K562 (cell line): Measurements from ENCODE around the gene TRAPPC8. TPM values are rescaled to one million over a fixed set of nuclear protein-coding genes. Genes with fewer than 3 reads are reported as not detected.
A peak's percentile ranks its signal among the peaks of the same experiment; 100 is the strongest.

Experiments
- ATAC-seq: fragments of 200-7000 bp; cut with Tn5 transposase; 3 replicates; pipeline ENCODE4 v1.9.1; 2020; ENCODE audit warnings: moderate library complexity
- BruUV-seq: library from RNA; stranded (reverse); fragments of 400-500 nt; replicated peaks from 2 replicates; lab custom pipeline; 2021; lab: Mats Ljungman, UMichigan
- CTCF ChIA-PET: fragments of 300-600 bp; formaldehyde crosslinking; extraction: SDS; loops from one replicate; lab custom pipeline; 2021; ENCODE audit warnings: low intra/inter-chr PET ratio; lab: Yijun Ruan, JAX
- POLR2A ChIA-PET: fragments of 300-600, 350-650 bp; sonication (Branson Sonifier 250); formaldehyde crosslinking; extraction: SDS; loops from one replicate; lab custom pipeline; 2021; ENCODE audit warnings: antibody characterized with exemption, inconsistent platforms; lab: Yijun Ruan, JAX
- DNase-seq, 4 experiments: peaks; one replicate each; pipeline versions ENCODE4 v3.0.0 to v3.0.0-alpha.2; 2011 to 2018; ENCODE audit warnings: low spot score in 3 of 4, mixed read lengths in 3 of 4; ENCODE audit errors: extremely low read depth in 1 of 4
- FAIRE-seq: peaks from 2 replicates; lab custom pipeline; 2011; peaks lifted over from hg19 to GRCh38; lab: Jason Lieb, UNC
- H2AFZ ChIP-seq: 2 replicates; pipeline ENCODE4 v1.6.0; 2011; ENCODE audit warnings: low read depth, low read length, control low read depth, inconsistent platforms
- H3K27ac ChIP-seq: fragments of 200-600 bp; 3 replicates; pipeline ENCODE4 v1.8.0; 2011; ENCODE audit warnings: low read depth, mild to moderate bottlenecking, control low read depth, inconsistent platforms, low read length, moderate library complexity, mixed read lengths; ENCODE audit errors: extremely low read depth
- H3K27me3 ChIP-seq, 2 experiments: fragments of 300-600 bp in 1 of 2; 2 replicates in 1 of 2; 3 replicates in 1 of 2; pipeline versions ENCODE4 v1.6.0 to v1.8.0; 2011; ENCODE audit warnings: inconsistent platforms in 2 of 2, low read length in 2 of 2, mild to moderate bottlenecking in 1 of 2, mixed read lengths in 1 of 2, moderate library complexity in 1 of 2; ENCODE audit not compliant: control insufficient read depth in 2 of 2, insufficient read depth in 2 of 2
- H3K36me3 ChIP-seq: fragments of 300-600 bp; 3 replicates; pipeline ENCODE4 v1.8.0; 2011; ENCODE audit warnings: mild to moderate bottlenecking, low read length, inconsistent platforms; ENCODE audit not compliant: control insufficient read depth, insufficient read depth
- H3K4me1 ChIP-seq, 2 experiments: fragments of 200-600 bp in 1 of 2; replicated peaks in 1 of 2; 2 replicates in 1 of 2; 3 replicates in 1 of 2; pipeline versions ENCODE4 v1.5.1 to v1.8.0; 2011; ENCODE audit warnings: inconsistent platforms in 2 of 2, low read length in 2 of 2, mild to moderate bottlenecking in 1 of 2, mixed read lengths in 1 of 2, moderate library complexity in 1 of 2; ENCODE audit not compliant: control insufficient read depth in 2 of 2, insufficient read depth in 2 of 2
- H3K4me2 ChIP-seq: 2 replicates; pipeline ENCODE4 v1.6.1; 2011; ENCODE audit warnings: low read length, control low read depth, inconsistent platforms, mixed read lengths; ENCODE audit not compliant: insufficient read depth
- H3K4me3 ChIP-seq: fragments of 200-600 bp; sonication (generic), shearing (Covaris generic); 2 replicates; pipeline ENCODE4 v1.5.1; 2016; ENCODE audit warnings: control low read depth, inconsistent platforms
- H3K79me2 ChIP-seq: fragments of 200-600 bp; 3 replicates; pipeline ENCODE4 v1.8.0; 2011; ENCODE audit warnings: low read length, inconsistent platforms; ENCODE audit not compliant: control insufficient read depth, insufficient read depth
- H3K9ac ChIP-seq, 2 experiments: 2 replicates each; pipeline versions ENCODE4 v1.6.0 to v1.6.1; 2011; ENCODE audit warnings: low read depth in 2 of 2, low read length in 2 of 2, control low read depth in 1 of 2, inconsistent platforms in 1 of 2, mild to moderate bottlenecking in 1 of 2, mixed read lengths in 1 of 2; ENCODE audit not compliant: insufficient read depth in 1 of 2
- H3K9me1 ChIP-seq: one replicate; pipeline ENCODE4 v1.6.0; 2011; ENCODE audit warnings: inconsistent platforms, mild to moderate bottlenecking, low read length, moderate library complexity; ENCODE audit not compliant: control insufficient read depth, insufficient read depth
- H3K9me3 ChIP-seq: replicated peaks from 2 replicates; pipeline ENCODE4 v1.5.1; 2011; ENCODE audit warnings: low read depth, low read length, inconsistent platforms; ENCODE audit not compliant: control insufficient read depth, insufficient read depth
- H4K20me1 ChIP-seq: replicated peaks from 2 replicates; pipeline ENCODE4 v1.6.1; 2011; ENCODE audit warnings: low read length, inconsistent platforms, mixed read lengths; ENCODE audit not compliant: control insufficient read depth, insufficient read depth
- CBFA2T2 ChIP-seq: fragments of 450-650 bp; conservative IDR thresholded peaks from 2 replicates; pipeline ENCODE4 v1.6.1; 2017; ENCODE audit warnings: mild to moderate bottlenecking
- CBFA2T3 ChIP-seq: fragments of 450-650 bp; IDR thresholded peaks from 2 replicates; pipeline ENCODE4 v1.6.1; 2017
- COPS2 ChIP-seq: fragments of 450-650 bp; conservative IDR thresholded peaks from 2 replicates; pipeline ENCODE4 v1.6.1; 2016; ENCODE audit warnings: mild to moderate bottlenecking, moderate library complexity
- GABPB2 ChIP-seq: fragments of 250-450 bp; sonication (Bioruptor Pico); conservative IDR thresholded peaks from 2 replicates; pipeline ENCODE4 v1.5.1; 2021; ENCODE audit warnings: mild to moderate bottlenecking
- KDM1A ChIP-seq, 2 experiments: fragments of 450-650 bp; IDR thresholded peaks; 2 replicates each; pipeline ENCODE4 v1.6.1; 2016; ENCODE audit warnings: mild to moderate bottlenecking in 2 of 2
- KLF16 ChIP-seq: IDR thresholded peaks from 2 replicates; pipeline ENCODE4 v1.6.1; 2016; ENCODE audit warnings: antibody characterized with exemption
- NR4A1 ChIP-seq, 2 experiments: fragments of 250-450 bp in 1 of 2; fragments of 450-650 bp in 1 of 2; sonication (Bioruptor Pico) in 1 of 2; IDR thresholded peaks; 2 replicates each; pipeline versions ENCODE4 v1.4.0 to v1.6.1; 2016 to 2020; ENCODE audit warnings: mild to moderate bottlenecking in 2 of 2, missing compliant biosample characterization in 1 of 2, missing genetic modification characterization in 1 of 2, moderate library complexity in 1 of 2
- SMARCA4 ChIP-seq: fragments of 450-650 bp; IDR thresholded peaks from 2 replicates; pipeline ENCODE4 v1.6.1; 2016
- ZNF316 ChIP-seq: fragments of 450-650 bp; IDR thresholded peaks from 2 replicates; pipeline ENCODE4 v1.6.1; 2016
- WGBS: fragments of 100-300 bp; shearing (Covaris generic); methylation state at CpG from one replicate; pipeline ENCODE4 v1.1.6; 2016; ENCODE audit warnings: low coverage, mixed read lengths; ENCODE audit not compliant: insufficient coverage; ENCODE audit errors: missing lambda C conversion rate; 5-methylcytosine and 5-hydroxymethylcytosine counted together
- in situ Hi-C: fragments of 300-500 bp; cut with MboI; formaldehyde crosslinking; loops from 4 replicates; pipeline ENCODE4 v1.15.0; 2018; ENCODE audit warnings: inconsistent platforms, mixed read lengths
- intact Hi-C: fragments of 100-400 bp; cut with micrococcal nuclease; formaldehyde crosslinking; loops from 2 replicates; pipeline ENCODE4 v1.14.2; 2022
- polyA plus RNA-seq, 8 experiments: library from polyadenylated mRNA; depleted of rRNA in 4 of 8; stranded (reverse) in 5 of 8; unstranded in 3 of 8; fragments of >200 nt; fragmentation: Nextera tagmentation in 2 of 8; fragmentation: Illumina TruSeq in 1 of 8; extraction: Ambion mirVana in 2 of 8; extraction: Trizol in 1 of 8; gene quantifications; 2 replicates each; pipeline versions ENCODE4 v1.2.1 to v1.2.3, GENCODE V29; 2011 to 2014; ENCODE audit warnings: inconsistent platforms in 1 of 8, missing spikeins in 1 of 8
- total RNA-seq, 7 experiments: library from RNA; depleted of rRNA in 6 of 7; stranded (reverse); fragments of >200 nt in 6 of 7; fragmentation: Illumina TruSeq in 2 of 7; extraction: Trizol in 2 of 7; gene quantifications; 2 replicates each; pipeline versions ENCODE4 v1.2.1 to v1.2.3, GENCODE V29; 2011 to 2021; ENCODE audit warnings: low replicate concordance in 1 of 7
- TF ChIP-seq, protein P1 (sequence below): IDR thresholded peaks from 2 replicates; pipeline ENCODE4 v1.6.1; 2012; ENCODE audit warnings: low read depth, low read length, improper control_type of control experiment, borderline replicate concordance

The TRAPPC8 gene
- total and polyA plus RNA-seq, 9 of the 15 experiments (the other 6 are each of a cell fraction or from before 2014, with no cell fraction given): 20.1 to 111 (median 35.6) TPM

DNA sequence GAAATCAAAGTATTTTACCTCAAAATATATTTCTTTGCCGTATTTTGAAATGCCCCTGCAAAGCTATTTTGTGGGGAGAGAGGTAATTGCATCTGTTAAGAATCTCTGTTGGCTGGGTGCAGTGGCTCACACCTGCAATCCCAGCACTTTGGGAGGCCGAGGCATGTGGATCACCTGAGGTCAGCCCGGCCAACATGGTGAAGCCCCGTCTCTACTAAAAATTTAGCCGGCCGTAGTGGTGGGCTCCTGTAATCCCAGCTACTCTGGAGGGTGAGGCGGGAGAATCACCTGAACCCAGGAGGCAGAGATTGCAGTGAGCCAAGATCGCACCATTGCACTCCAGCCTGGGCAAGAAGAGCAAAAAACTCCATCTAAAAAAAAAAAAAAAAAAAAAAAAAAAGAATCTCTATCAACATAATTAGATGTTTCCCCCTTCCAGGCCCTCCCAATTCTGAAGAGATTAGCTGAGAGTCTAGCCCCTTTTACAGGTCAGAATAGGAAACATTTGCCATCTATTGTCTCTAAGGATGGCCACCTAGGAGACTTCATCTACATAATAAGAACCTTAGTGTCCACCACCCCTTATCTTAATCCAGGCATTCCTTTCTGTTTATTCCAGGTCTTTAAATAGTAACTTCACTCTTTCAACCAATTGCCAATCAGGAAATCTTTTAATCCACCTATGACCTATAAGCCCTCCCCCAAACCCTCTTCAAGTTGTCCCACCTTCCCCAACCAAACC lies 3.5 kb upstream of the TRAPPC8 start:
- H3K27me3 ChIP-seq: no peaks in the 10 kb centered on the region
- in situ Hi-C loops (no loop called here), intact Hi-C loops (no loop called here)
- peaks cover 8 to 11% of the 10 kb centered on the region in 2 experiments; a peak in 4 of 5 replicates for H3K4me1 ChIP-seq
- ChIA-PET CTCF (no interaction called here), POLR2A (no interaction called here)
- no peak overlapping the region for H3K9ac ChIP-seq
- H3K36me3 ChIP-seq: no peaks in the 10 kb centered on the region
- H3K9me1 ChIP-seq: no peaks in the 10 kb centered on the region
- H3K9me3 ChIP-seq: no peaks in the 10 kb centered on the region
- H2AFZ ChIP-seq: no peak overlapping the region
- H3K4me3 ChIP-seq: no peak overlapping the region
- H3K4me2 ChIP-seq: no peak overlapping the region
- 0 out of 2 replicates have a peak, but pooled peaks cover 10% of the 10 kb centered on the region for H4K20me1 ChIP-seq
- 93% methylated on average over 8 of the region's 8 CpGs for WGBS
- BruUV-seq: no TSS peak
- ATAC-seq (no peak), FAIRE-seq (no peak), DNase-seq (no peak)
- peaks cover 25% of the 10 kb centered on the region for H3K79me2 ChIP-seq
- TF ChIP-seq COPS2: no peak
- H3K27ac ChIP-seq: no peak overlapping the region

DNA sequence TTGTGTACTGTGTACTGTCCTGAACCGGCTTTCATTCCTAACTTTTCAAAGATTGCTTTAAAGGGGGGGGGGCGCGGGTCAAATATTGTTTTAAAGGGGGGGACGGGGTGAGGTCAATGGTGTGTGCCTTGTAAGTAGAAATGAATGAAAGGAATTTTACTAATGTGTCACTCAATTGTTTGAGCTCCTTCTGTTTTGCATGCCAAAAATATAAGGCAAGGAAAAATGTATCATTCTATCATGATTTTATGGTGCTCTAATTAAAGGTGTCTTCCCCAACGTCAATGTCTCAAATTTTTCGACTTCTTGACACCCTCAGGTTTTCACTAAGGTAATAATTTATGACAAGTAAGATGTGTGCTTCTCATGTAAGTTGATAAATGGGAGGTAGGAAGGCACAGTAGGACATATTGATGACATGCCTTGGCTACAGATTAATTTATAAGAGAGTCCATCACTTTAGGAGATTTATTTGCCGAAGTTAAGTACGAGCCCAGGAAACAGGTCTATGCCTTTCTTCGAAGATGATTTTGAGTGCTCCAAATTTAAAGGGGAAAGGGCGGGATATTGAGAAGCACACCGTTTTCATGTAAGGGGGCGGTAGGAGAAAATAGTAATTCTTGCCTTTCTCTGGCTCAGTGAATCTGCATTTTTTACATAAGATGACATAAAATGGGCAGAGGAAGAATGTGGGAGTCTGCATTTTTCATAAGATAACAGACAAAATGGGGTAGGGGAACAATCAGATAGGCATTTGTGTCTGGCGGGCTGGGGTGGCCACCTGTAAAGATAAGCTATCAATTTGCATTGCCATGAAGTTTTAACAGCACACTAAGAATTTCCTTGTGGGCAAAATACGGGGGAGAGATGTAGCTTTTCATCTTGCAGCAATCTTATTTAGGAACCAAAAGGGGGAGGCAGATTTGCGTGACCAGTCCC lies 1.2 kb upstream of the TRAPPC8 start:
- peaks cover 49% of the 10 kb centered on the region for H3K79me2 ChIP-seq
- H2AFZ ChIP-seq: peak overlapping the region; percentile 99
- H4K20me1 ChIP-seq: 0 out of 2 replicates have a peak, but pooled peaks cover 10% of the 10 kb centered on the region
- H3K4me1 ChIP-seq: peaks cover 17 to 23% of the 10 kb centered on the region in 2 experiments; a peak in 4 of 5 replicates
- ChIA-PET POLR2A (interaction anchor here (0.6 to 2.3 kb wide), 4 partner anchors 13 to 745 kb away, joined by 3 to 5 read pairs (median 3); no protein-coding TSS in a partner anchor), CTCF (no interaction called here)
- peak overlapping the region; percentile 84 to 88; a peak in 3 of 4 replicates for H3K9ac ChIP-seq
- H3K36me3 ChIP-seq: peaks cover 13% of the 10 kb centered on the region
- no TSS peak for BruUV-seq
- H3K9me3 ChIP-seq: no peaks in the 10 kb centered on the region
- no peaks in the 10 kb centered on the region for H3K9me1 ChIP-seq
- in situ Hi-C loops (no loop called here), intact Hi-C loops (loop anchor here (5.0 kb wide), 2 partner anchors 148 to 193 kb away; partner anchors contain the start of gene RNF138)
- ATAC-seq (no peak), DNase-seq (peak in 3 of 4 experiments; percentile 20 to 41 (median 31)), FAIRE-seq (peak; percentile 6)
- 1% methylated on average over 15 of the region's 15 CpGs for WGBS
- peak overlapping the region; percentile 93 for H3K27ac ChIP-seq
- no peaks in the 10 kb centered on the region for H3K27me3 ChIP-seq
- peak overlapping the region; percentile 74 for H3K4me3 ChIP-seq
- H3K4me2 ChIP-seq: peak overlapping the region; percentile 100
- TF ChIP-seq SMARCA4 (peak; percentile 65), NR4A1 (CRISPR knock-in tag; IDR thresholded peaks at IDR 0.05) (no peak), NR4A1 (tag; IDR thresholded peaks at IDR 0.05) (no peak), KLF16 (peak; percentile 53), KDM1A (IDR thresholded peaks at IDR 0.05) (0 out of 4 replicates have a peak, but pooled peaks of 1 of the 2 experiments have one; percentile 26), CBFA2T3 (peak; percentile 64), GABPB2 (CRISPR knock-in tag) (no peak), ZNF316 (0 out of 2 replicates have a peak, but pooled peaks have one; percentile 32), CBFA2T2 (peak; percentile 50)
- TF ChIP-seq, protein P1, sequence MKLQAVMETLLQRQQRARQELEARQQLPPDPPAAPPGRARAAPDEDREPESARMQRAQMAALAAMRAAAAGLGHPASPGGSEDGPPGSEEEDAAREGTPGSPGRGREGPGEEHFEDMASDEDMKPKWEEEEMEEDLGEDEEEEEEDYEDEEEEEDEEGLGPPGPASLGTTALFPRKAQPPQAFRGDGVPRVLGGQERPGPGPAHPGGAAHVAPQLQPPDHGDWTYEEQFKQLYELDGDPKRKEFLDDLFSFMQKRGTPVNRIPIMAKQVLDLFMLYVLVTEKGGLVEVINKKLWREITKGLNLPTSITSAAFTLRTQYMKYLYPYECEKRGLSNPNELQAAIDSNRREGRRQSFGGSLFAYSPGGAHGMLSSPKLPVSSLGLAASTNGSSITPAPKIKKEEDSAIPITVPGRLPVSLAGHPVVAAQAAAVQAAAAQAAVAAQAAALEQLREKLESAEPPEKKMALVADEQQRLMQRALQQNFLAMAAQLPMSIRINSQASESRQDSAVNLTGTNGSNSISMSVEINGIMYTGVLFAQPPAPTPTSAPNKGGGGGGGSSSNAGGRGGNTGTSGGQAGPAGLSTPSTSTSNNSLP: 0 out of 2 replicates have a peak, but pooled peaks have one; percentile 2
